Measurements from ENCODE around the gene PI4K2A.
A peak's percentile ranks its signal among the peaks of the same experiment; 100 is the strongest.
"Not testable (repeated sequence)": the region's sequence is repeated elsewhere in the genome, so short reads cannot be mapped to it uniquely, and the experiment has no call there.

PI4K2A gene

GRCh38 chr10:97675222-97675621 is 34.8 kb downstream of the PI4K2A start:
- Histone ChIP-seq H3K4me3 (ENCODE audit: low read depth, low read length) (no peak overlapping the region), H3K27me3 (no peaks in the 10 kb centered on the region), H3K36me3 (peaks cover 46% of the 10 kb centered on the region), H3K4me1 (peaks cover 20% of the 10 kb centered on the region), H3K9me3 (no peaks in the 10 kb centered on the region)
- no peak for TF ChIP-seq CTCF (IDR thresholded peaks at IDR 0.05; ENCODE audit: low read depth, low read length)
- DNase-seq, result no peak

GRCh38 chr10:97676770-97677581 is 36.5 kb downstream of the PI4K2A start:
- Histone ChIP-seq H3K4me3 (ENCODE audit: low read depth, low read length) (no peak overlapping the region), H3K27me3 (no peaks in the 10 kb centered on the region), H3K4me1 (peaks cover 20% of the 10 kb centered on the region), H3K36me3 (peaks cover 42% of the 10 kb centered on the region), H3K9me3 (no peaks in the 10 kb centered on the region)
- TF ChIP-seq CTCF (IDR thresholded peaks at IDR 0.05; ENCODE audit: low read depth, low read length), result peak; percentile 88
- DNase-seq, result peak; percentile 38

- H3K27me3 ChIP-seq, result no peaks in the 10 kb centered on the region
- no peak for DNase-seq
- peaks cover 26% of the 10 kb centered on the region for H3K36me3 ChIP-seq
- H3K4me3 ChIP-seq (ENCODE audit: low read depth, low read length), result no peak overlapping the region
- TF ChIP-seq CTCF (IDR thresholded peaks at IDR 0.05; ENCODE audit: low read depth, low read length), result no peak
- H3K4me1 ChIP-seq, result peaks cover 9% of the 10 kb centered on the region
- no peaks in the 10 kb centered on the region for H3K9me3 ChIP-seq
Observed at GRCh38 chr10:97679594-97679993, 39.1 kb downstream of the PI4K2A start.

- no peak for DNase-seq
- Histone ChIP-seq H3K27me3 (no peaks in the 10 kb centered on the region), H3K9me3 (no peaks in the 10 kb centered on the region), H3K4me3 (ENCODE audit: low read depth, low read length) (no peak overlapping the region), H3K4me1 (peaks cover 5% of the 10 kb centered on the region), H3K36me3 (peaks cover 7% of the 10 kb centered on the region)
- no peak for TF ChIP-seq CTCF (IDR thresholded peaks at IDR 0.05; ENCODE audit: low read depth, low read length)
Observed at GRCh38 chr10:97682042-97682441, 41.6 kb downstream of the PI4K2A start.

- Histone ChIP-seq H3K36me3 (no peaks in the 10 kb centered on the region), H3K27me3 (no peaks in the 10 kb centered on the region), H3K9me3 (no peaks in the 10 kb centered on the region), H3K4me3 (ENCODE audit: low read depth, low read length) (no peak overlapping the region), H3K4me1 (peaks cover 5% of the 10 kb centered on the region)
- 0 out of 2 replicates have a peak, but pooled peaks have one; percentile 13 for TF ChIP-seq CTCF (IDR thresholded peaks at IDR 0.05; ENCODE audit: low read depth, low read length)
- peak; percentile 51 for DNase-seq
Observed at GRCh38 chr10:97683556-97684367, 43.3 kb downstream of the PI4K2A start.

- H3K4me3 ChIP-seq (ENCODE audit: low read depth, low read length); H3K27me3 ChIP-seq; DNase-seq; H3K4me1 ChIP-seq; H3K36me3 ChIP-seq; H3K9me3 ChIP-seq: not testable (repeated sequence)
Observed at GRCh38 chr10:97684368-97684713, 43.9 kb downstream of the PI4K2A start.

Measured in BE2C (cell line).